ENCODE data around the gene RAP1GAP.

GRCh38 chr1:21641076-21641475 lies 28.1 kb downstream of the RAP1GAP start:
- TF ChIP-seq EZH2 (IDR thresholded peaks at IDR 0.05; ENCODE audit: borderline replicate concordance, low read length) = no peak
- TF ChIP-seq, protein P1, sequence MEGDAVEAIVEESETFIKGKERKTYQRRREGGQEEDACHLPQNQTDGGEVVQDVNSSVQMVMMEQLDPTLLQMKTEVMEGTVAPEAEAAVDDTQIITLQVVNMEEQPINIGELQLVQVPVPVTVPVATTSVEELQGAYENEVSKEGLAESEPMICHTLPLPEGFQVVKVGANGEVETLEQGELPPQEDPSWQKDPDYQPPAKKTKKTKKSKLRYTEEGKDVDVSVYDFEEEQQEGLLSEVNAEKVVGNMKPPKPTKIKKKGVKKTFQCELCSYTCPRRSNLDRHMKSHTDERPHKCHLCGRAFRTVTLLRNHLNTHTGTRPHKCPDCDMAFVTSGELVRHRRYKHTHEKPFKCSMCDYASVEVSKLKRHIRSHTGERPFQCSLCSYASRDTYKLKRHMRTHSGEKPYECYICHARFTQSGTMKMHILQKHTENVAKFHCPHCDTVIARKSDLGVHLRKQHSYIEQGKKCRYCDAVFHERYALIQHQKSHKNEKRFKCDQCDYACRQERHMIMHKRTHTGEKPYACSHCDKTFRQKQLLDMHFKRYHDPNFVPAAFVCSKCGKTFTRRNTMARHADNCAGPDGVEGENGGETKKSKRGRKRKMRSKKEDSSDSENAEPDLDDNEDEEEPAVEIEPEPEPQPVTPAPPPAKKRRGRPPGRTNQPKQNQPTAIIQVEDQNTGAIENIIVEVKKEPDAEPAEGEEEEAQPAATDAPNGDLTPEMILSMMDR (IDR thresholded peaks at IDR 0.05; ENCODE audit: low read length) = no peak
